ENCODE measurements around the gene KCNIP2.
A peak's percentile ranks its signal among the peaks of the same experiment; 100 is the strongest.

KCNIP2 gene

DNA sequence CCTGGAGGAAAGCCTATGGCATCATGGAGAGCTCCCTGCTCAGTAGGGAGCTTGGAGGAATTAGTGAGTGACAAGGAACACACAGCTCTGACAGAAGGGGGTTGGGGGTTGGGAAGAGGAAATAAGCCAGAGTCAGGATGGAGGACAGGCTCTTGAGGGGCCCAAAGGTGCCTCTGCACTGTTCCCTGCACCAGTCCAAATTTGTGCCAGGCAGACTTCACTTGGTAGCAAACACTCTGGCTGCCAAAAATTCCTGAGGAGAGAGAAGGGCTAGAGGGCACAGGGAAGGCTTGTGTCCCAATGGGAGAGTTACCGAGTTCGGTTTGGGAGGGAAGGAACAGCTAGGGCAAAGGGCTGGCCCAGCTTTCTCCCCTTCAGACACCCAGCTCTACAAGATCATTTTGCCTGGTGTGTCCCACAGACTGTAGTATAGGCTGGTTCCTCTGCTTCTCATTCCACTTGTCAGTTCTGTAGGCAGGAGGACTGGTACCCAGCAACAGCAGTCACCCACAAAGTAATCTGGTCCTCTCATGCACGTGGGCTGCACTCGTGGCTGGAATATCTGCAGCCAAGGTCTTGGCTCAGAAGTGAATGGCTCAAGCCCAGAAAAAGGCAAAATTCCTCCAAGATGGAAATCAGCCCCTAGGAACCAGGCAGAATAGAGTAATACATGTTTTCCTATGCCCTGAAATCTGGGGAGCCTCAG lies 8.0 kb upstream of the KCNIP2 start:
- DNase-seq, result no peak

DNA sequence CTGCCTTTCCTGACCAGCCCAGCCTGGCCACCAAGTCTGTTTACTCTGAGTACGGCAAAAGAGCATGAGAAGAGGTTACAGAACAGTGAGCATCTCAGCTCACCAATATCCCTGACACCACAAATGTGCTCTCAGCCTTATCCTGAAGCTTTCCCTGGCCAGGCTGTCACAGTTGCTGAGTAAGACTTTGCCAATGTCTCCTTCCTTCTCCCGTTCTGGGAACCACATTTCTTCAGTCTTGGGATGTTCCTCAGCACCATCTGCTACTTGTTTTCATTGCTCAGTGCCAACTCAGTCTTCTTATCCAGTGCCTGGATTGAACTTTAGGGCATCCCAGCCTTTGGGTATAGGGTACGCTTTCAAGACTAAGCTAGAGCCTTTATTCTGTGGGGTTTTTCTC lies 7.1 kb upstream of the KCNIP2 start:
- DNase-seq, result no peak

DNA sequence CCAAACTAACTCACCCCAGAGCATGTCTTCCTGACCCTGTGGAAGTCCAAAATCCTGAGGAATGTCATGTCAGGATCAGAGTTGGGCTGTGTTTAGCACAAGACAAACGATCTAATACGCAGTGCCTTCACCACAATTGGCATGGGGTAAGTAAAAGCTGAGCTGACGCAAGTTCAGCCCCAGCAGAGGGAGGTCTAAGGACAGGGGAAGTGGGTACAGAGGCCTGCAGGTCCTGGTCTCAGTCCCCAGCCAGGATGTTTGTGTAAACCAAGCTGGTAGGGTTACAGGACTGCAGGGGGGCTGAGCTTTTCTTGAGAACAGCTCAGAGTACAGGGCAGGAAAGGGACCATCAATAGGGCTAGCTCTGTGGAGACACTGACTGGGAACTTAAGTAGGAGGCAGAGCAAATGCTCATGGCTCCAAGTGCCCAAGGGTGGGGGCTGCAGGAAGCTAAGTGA lies 5.3 kb upstream of the KCNIP2 start:
- DNase-seq, result no peak

DNA sequence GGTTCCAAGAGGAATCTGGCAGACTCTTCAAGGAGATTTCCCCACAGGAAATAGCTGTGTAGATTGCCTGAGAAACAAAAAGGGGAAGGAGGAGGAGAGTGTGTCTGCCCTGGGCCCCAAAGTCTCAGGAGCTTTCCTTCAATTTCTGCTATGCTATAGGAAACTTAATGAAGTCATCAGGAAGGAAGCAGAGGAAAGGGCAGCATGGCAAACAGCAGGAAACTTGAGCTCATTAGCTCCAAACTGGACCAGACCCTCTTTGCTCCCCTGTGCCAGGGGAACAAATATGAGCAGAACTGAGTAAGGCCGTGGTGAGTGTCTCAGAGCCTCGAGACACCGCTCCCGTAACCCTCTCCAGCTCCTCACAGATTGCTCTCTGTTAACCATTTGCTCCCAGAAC lies 4.8 kb upstream of the KCNIP2 start:
- no peak for DNase-seq

DNA sequence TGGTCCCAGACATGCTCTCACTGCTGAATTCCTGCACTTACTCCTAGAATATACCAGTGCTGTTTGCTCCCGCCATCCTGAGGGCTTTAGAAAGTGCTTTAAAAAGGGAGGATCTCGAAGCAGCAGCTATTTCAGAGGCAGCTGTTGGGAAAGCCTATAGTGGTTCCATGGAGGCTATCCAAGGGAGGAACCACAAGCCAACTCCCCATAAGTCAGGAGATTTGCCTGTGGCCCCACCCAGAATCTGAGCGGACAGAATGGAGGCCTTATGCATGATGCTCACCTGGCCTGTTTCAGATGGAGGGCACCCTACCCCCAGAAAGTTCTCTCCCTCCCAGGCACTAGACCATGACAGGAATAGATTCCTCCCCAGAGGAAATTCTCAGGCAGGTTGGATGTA lies 2.3 kb upstream of the KCNIP2 start:
- DNase-seq, result no peak

- DNase-seq, result no peak
Measured at GRCh38 chr10:101841826-101842225, 1.8 kb downstream of the KCNIP2 start.

DNA sequence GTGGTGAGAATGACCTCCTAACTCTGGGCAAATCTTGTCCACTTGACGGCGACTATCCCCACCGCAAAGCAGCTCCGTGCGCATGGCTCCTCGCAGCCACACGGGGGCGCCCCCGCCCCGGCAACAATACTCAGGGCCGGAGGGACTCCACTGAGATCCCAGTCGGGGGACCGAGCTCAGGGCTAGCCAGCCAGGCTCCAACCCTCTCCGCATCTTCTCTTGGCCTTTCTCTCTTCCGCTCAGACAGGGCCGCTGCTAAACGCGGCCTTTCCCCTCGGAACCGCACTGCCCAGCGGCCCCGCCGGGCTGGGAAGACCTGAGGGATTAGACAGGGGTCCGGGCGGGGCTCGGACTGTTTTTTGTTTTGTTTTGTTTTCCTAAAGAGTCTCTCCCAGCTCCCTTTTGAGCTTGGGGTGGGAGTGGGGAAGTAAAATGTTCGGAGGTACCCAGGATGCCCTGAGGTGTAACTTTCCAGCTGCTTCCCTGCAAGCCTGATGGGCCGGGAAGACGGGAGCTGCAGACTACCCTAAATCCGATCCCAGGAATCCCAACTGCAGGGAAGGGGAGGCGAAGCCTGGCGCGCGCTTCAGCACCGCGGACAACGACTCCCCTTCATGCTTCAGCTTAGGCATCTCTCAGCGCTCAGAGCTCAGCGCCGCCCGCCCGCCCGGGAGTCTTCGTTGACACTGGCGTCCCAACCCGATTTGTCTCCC lies 2.7 kb downstream of the KCNIP2 start:
- DNase-seq, result peak; percentile 42 to 89

- peak in 1 of 2 experiments; percentile 17 for DNase-seq
Measured at GRCh38 chr10:101840102-101840684, 3.4 kb downstream of the KCNIP2 start.

DNA sequence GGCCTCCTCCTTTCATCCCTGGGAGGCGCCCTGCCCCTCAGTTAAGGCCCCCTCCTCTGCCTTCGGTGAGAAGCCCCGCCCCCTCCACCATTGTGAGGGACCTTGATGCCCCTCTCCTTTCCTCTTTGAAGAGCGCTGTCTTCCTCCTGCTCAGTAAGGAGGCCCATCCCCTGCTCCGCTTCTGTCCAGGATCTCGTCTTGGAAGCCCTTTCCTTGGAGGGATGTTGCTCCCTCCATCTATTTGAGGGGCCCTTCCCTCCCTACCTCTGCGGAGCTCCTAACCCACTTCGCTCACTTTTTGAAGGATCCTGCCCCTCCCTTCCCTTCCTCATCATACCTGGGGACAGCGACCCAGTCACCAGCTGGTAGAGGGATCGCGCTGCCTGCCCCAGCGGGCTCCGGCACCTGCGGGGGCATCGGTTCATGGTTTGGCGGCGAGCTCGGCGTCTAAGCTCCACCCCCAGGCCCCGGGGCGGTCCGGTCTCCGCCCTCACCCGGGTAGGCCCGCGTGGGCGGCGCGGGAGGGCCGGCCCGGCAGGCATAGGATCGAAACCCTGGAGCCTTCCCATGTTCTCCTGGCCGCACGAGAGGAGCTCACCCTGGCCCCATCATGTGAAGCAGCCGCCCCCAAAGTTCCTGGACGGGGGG lies 4.1 kb downstream of the KCNIP2 start:
- peak in 1 of 2 experiments; percentile 58 for DNase-seq

GRCh38 chr10:101839002-101839401 lies 4.6 kb downstream of the KCNIP2 start:
- no peak for DNase-seq

GRCh38 chr10:101838416-101838970 lies 5.1 kb downstream of the KCNIP2 start:
- no peak for DNase-seq

GRCh38 chr10:101837748-101838147 lies 5.9 kb downstream of the KCNIP2 start:
- no peak for DNase-seq

DNA sequence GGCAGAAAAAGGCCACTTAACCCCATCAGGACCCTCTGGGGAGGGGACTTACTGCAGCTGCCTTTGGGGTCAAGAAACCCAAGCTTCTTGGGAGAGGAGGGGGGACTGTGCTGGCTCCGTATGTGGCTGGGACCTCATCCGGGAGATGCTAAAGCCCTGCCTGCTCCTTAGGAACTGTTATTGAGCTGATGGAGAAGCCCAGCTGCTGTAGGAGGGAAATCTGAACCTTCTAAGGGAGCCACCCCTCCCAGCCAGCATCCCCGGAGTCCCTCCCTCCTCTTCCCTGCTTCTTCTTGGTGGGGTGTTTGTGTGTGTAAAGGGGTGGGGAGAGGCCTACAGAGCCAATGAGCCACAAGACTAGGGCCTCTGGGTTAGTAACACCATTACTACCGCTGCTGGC lies 8.2 kb downstream of the KCNIP2 start:
- DNase-seq, result no peak

DNA sequence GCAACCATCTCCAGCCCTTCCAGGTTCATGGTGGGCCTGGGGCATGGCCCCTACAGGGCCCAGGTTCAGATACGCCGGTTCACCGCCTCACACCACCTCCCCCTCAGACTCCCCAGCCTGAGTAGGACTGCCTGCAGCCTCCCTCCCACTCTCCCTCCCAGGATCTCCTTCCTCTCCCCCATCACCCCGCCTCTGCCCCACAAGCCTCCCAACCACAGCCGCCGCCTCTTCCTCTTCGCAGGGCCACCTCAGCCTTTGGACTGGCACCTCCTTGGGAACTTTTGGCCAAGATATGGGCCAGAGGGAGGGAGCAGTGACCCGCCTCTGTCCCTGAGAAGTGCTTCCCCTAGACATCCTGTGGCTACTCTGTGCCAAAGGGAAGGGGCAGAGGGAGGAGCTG lies 9.3 kb downstream of the KCNIP2 start:
- DNase-seq, result no peak

- DNase-seq, result no peak
Measured at GRCh38 chr10:101833466-101833865, 10.1 kb downstream of the KCNIP2 start.

DNA sequence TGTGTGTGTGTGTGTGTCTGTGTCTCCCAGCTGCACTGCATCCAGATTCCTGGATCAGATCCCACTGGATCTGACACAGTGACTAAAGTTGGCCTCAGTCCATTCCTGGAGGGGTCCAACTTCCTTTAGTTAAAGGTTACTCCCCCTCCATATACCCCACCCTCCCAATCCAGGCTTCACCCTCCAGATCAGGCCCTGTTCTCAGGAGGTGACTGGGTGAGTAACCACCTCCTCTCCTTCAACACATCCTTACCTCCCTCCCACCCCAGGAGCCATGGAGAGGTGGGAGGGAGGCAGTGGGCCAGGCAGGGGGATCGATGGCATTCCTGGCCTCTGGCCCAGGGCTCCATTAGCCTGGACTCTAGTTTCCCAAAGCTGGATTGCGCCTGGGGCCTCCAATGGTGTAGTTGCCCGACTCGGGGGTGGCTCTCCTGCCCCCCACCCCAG lies 11.3 kb downstream of the KCNIP2 start:
- no peak for DNase-seq

GRCh38 chr10:101831169-101831811 lies 12.3 kb downstream of the KCNIP2 start:
- DNase-seq, result no peak

DNA sequence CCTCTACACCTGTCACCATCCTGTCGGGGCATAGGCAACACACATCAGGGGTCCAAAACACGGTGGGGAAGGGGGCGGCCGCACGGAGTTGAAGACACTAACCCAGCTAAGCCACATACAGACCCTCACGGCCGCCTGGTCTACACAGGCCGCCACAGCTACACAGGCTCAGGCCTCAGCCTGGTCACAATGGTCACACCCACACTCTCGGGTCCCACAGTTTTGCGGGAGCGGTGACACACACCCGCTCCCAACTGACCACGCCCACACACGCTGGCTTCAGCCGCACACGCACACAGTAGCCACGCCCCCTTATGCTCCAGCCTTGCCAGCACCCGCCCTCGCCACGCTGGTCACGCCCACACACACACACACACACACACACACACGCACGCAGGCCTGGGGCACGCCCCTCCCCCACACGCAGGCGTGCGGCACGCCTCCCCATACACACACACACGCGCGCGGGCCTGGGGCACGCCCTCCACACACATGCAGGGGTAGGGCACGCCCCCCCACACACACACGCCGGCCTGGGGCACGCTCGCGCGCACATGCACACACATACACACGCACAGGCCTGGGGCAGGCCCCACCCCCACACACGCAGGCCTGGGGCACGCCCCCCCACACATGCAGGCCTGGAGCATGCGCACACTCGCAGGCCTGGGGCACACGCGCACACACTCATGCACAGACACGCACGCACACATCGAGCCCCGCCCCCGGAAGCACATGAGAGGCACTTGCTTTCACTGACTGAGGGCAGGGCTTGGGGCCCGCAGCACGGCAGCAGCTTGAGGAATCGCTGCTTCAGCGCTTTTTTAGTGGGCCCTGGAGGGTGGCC lies 13.1 kb downstream of the KCNIP2 start:
- DNase-seq, result peak; percentile 84 to 93

DNA sequence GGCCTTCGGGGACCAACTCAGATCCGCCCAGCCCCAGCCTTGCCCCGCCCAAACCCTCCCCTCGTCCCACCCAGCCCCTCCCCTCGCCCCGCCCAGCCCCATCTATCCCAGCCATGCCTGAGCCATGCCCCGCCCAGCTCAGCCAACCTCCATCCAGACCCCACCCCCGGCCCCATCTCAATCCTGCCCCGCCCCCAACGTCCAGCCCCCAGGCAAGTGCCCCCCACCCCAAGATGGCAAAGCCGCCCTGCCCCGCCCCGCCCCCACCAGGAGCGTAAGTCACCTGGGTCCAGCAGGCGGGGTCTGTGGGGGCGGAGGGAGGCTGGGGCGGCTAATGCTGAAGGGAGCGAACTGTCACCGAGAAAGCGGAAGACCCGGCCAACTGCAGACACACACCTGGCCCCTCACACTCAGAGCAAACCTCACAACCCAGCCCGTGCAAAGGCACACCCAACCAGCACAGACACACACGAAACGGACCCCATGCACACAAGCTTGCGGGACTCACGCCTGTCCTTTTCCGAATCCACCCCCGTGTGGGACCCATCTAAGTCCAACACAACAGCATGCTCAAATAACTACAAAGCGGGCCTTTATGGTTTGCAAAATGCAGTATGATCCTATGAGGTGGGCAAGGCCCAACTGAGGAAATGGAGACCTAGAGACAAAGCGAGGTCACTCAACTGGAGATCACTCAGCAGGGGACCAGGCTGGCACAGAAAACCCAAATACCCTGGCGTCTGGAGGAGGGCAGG lies 13.9 kb downstream of the KCNIP2 start:
- DNase-seq, result peak; percentile 37 to 83

DNA sequence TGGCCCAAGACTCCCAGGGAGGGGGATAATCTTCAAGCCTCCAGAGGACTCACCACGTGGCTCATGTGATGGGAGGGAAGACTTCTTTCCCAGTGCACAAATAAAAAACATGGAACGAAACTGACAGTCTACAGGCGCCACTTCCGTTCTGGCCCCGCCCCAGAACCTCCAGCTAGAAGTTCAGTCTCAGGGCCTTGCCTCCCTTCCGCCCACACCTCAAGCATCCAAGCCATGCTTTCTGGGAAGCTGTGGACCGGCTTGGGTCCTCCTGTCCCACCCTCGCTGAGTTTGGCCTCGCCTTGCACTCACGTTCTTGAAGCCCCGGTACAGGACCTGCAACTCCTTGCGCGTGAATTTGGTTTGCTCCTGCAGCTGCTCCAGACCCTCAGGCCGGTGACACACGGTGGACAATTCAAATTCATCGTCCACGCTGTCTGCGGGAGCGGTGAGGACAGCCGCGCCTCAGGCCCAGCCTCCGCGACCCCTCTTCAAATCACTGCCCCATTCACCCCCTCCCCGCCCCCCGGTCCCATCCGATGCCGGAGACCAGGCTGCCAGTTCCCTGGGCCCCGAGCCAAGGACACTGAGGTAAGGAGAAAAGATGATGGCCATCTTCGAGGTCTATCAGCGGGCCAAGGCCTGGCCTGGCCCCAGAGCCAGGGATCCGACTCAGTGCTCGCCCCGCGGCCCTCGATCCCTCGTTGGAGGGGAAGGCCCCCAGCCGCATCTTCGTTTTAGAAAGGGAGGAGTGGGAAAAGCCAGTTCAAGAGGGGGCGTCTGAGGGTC lies 14.6 kb downstream of the KCNIP2 start:
- no peak for DNase-seq
